Nucleus accumbens (tissue), 56 donors: ENCODE measurements around the gene PEX11B.

Experiments used
- DNase-seq, 56 donors: peaks; one replicate each; lab custom pipeline; 2025; lab: John Stamatoyannopoulos, UW

Gene PEX11B

DNA sequence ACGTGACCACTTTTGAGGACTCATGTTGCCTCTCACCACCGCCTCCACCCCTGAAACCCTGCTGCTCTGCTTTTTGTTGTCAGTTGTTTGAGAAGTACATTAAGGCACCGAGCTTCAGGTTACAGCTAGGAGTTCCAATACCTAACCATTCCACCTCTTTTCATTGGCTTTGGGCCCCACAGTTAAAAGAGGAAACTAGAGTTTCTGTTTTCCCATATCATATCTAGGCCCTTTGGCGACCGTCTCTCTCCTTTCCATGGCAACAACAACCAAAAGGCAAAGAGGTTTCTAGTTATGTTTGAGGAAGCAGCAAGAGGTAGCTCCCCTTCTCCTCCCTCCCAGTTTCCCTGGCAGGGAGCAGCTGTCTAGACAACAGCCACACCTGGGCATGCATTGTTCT, 38.7 kb downstream of the PEX11B start:
- DNase-seq: peak in 4 of 56 donors; percentile 3 to 17 (median 8)

DNA sequence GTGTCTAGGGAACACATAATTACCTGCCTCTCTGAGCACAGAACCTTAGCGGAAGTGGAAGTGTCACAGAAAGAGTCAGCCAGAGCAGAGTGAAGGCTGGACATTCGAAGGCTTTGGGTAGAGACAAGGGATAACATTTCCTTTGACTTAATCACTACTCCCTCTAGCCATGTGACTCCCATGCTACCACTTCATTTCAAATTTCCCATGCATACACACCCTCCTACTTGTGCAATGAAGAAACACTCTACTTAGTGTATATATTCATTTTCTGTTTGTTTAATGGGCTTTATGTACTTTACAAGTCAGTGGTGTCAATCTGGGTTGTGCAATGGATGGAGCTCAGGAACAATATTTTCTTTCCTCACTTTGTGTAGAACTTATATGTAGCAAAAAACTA, 39.8 kb downstream of the PEX11B start:
- DNase-seq: no peak

DNA sequence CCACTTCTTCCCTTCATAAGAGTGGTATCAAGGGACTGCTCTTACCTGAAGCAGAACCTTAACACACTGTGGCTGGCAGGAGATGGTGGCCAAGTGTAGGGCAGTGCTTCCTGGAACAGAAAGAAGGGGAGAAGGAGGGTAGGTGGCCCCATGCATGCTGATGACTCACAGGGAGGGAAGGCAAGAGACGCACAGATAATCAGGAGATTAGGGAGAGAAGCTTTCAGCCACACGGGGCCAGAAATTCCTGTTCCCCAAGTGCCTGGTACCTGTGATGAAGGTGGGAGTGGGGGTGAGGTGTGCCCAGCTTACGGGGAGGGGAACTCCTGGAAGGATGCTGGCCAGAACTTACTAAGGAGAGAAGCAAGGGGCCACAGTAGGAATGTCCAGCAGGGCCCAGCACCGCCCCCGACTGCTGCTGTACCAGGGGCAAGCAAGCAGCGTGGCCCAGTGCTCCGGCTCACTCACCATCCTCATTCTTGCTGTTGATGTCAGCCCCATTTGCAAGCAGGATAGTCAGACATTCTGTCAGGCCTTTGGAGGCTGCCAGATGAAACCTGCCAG, 40.5 kb downstream of the PEX11B start:
- no peak for DNase-seq

DNA sequence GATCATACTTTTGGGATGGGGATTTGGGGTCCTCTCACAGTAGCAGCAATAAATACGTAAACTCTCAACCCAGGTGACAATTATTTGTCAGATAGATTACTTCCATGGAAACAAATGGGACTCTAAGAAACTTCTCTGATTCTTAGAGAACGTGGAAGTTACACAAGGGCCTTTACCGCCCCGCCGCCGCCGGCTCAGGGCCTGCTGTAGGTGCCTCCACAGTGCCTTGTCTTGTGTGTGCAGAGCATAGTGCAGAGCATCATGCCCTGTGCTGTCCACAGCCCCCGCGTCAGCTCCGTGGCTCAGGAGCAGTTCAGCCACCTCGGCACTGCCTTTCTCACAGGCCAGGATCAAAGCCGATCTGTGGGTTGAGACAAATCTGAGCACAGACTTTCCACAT, 43.9 kb downstream of the PEX11B start:
- no peak for DNase-seq

DNA sequence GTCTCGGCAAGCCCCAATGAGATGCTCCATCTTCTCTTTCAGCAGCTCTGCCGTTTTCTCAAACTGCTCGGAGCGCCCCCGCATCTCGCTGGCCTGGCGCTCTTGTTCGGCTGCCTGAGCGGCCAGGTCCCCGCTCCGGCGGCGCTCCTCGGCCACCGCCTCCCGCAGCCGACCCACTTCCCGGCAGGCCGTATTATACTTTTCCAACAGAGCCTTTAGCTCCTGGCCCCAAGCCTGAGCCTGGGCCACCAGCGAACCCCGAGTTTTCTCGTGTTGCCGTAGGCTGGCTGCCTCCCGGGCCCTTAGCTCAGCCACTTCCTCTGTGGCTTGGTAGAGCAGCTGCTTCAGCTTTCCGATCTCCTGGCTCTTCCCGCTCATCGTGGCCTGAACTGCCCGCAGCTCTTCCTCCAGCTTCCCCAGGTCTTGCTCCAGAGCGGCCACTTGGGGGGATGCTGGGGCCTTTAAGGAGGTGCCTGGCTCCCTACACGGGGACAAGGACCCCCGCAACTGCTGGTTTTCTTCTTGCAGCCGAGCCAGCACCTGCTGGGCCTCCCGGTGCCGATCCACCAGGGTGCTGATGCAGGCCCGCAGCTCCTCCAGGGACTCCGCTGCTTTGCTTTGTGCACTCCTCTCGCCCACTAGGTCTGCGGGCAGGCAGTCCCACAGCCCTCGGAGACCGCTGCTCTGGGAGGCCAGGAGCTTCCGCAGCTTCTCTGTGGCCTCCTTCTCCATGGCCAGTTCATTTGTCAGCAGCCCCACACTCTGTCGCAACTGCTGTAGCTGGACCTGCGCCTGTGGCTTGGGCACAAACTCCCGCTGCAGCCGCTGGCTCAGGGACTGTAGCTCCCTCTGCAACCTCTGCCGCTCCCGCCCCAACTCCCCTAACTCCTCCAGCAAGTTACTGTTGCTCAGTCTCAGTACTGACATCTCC, 46.3 kb downstream of the PEX11B start:
- DNase-seq: peak in 46 of 56 donors; percentile 7 to 76 (median 40)

DNA sequence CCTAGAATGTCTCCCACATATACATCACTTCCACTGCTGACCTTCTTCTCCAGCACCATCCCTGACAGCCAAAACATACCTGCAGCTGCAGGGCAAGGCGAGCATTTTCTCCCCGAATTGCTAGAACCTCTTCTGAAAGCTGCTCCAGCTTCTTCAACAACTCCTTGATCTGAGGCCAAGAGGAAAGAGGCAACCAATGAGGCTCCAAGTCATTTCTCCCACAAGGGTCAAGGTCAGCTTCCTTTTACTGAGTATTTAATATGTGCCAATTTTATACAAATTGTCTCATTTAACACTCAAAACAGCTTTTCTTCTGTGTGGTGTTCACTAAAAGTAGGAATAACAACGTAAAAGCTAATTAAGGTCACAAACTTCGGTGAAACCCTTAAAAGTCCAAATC, 50.3 kb downstream of the PEX11B start:
- no peak for DNase-seq

DNA sequence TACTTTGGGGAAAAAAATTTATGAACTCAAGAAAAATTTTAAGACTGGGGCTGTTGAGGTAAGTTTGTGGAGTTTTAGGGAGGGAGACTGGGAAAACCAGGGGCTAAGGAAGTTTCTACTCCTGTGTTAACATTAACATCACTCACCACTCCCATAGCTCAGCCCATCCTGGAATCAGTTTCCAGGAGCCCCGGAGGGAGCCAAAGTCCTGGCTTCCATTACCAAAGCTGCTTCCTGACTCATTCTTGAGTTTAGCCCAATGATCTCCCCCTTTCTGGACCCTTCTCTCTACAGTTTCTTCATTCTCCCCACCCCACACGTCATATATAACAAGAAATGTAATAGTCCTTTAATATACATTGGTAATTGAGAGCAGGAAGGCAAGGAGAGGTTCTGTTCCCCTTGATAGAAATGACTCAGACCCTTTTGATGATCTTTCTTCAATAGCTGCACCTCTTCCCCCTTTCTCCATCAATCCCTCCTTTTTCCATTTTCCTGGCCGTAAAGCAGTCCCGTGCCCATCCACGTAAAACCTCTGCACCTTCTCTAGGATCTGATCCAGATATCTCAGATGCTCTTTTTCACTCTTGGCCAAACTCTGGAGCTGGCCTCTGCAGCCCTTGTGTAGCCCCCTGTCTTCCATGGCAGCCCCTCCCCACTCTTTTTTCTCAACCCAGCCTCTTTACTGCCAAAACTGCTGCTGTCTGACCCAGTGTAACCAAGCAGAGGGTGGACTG, 55.1 kb downstream of the PEX11B start:
- no peak for DNase-seq
